ENCODE results near the gene OTUD3.

GRCh38 chr1:19872190-19872589, 10.0 kb upstream of the OTUD3 start:
- no peak for TF ChIP-seq MAFK (IDR thresholded peaks at IDR 0.05; ENCODE audit: low read depth, low read length)
- no peak for TF ChIP-seq CTCF (conservative IDR thresholded peaks at IDR 0.05; ENCODE audit: low read depth, low read length)
- TF ChIP-seq CEBPB (IDR thresholded peaks at IDR 0.05; ENCODE audit: low read depth, low read length), result no peak
- no peak for TF ChIP-seq RAD21 (IDR thresholded peaks at IDR 0.05; ENCODE audit: low read length)
- TF ChIP-seq POLR2A (IDR thresholded peaks at IDR 0.05; ENCODE audit: low read depth, low read length), result no peak

Data from IMR-90 (cell line).